SJSA1 (cell line): ENCODE data around the gene TCP10L. TPM values are rescaled to one million over a fixed set of nuclear protein-coding genes. Genes with fewer than 3 reads are reported as not detected.
A peak's percentile ranks its signal among the peaks of the same experiment; 100 is the strongest.
"Not testable (repeated sequence)": the region's sequence is repeated elsewhere in the genome, so short reads cannot be mapped to it uniquely, and the experiment has no call there.

Source experiments
- DNase-seq, 2 experiments: peaks; one replicate each; pipeline ENCODE4 v3.0.0-alpha.2; 2015 to 2020; ENCODE audit warnings: low spot score in 2 of 2, low read depth in 1 of 2
- H3K27ac ChIP-seq: fragments of 250-450 bp; sonication (Bioruptor Pico); 2 replicates; pipeline ENCODE4 v1.5.1; 2020; ENCODE audit warnings: mild to moderate bottlenecking, moderate library complexity
- H3K27me3 ChIP-seq: fragments of 250-450 bp; sonication (Bioruptor Pico); replicated peaks from 2 replicates; pipeline ENCODE4 v1.5.1; 2020; ENCODE audit warnings: mild to moderate bottlenecking, moderate library complexity
- H3K36me3 ChIP-seq: fragments of 250-450 bp; sonication (Bioruptor Pico); 2 replicates; pipeline ENCODE4 v1.5.1; 2020; ENCODE audit warnings: mild to moderate bottlenecking
- H3K4me1 ChIP-seq: fragments of 250-450 bp; sonication (Bioruptor Pico); replicated peaks from 2 replicates; pipeline ENCODE4 v1.6.1; 2021; ENCODE audit warnings: mild to moderate bottlenecking
- H3K4me3 ChIP-seq: fragments of 250-450 bp; sonication (Bioruptor Pico); 2 replicates; pipeline ENCODE4 v1.5.1; 2020; ENCODE audit warnings: mild to moderate bottlenecking
- H3K9me3 ChIP-seq: fragments of 250-450 bp; sonication (Bioruptor Pico); replicated peaks from 2 replicates; pipeline ENCODE4 v1.5.1; 2020; ENCODE audit warnings: mild to moderate bottlenecking
- total RNA-seq: library from RNA; depleted of rRNA; stranded (reverse); fragments of >200 nt; shearing (Covaris generic); gene quantifications from 2 replicates; pipeline ENCODE4 v1.2.3, GENCODE V29; 2014; rRNA removed

Gene TCP10L
- total RNA-seq, result not detected in 2 replicates

- Histone ChIP-seq H3K27me3 (peaks cover 25% of the 10 kb centered on the region), H3K9me3 (no peaks in the 10 kb centered on the region), H3K4me1 (no peaks in the 10 kb centered on the region), H3K27ac (no peak within 1 kb of the TSS), H3K4me3 (no peak within 1 kb of the TSS), H3K36me3 (no peaks in the 10 kb centered on the region)
- no peak for DNase-seq
Observed at GRCh38 chr21:32585042-32585710, at the start of gene TCP10L. Gene TCP10L (minus strand): TSS chr21:32585523. CDS start chr21:32584304, 1,219 bp downstream.

GRCh38 chr21:32626621-32627196, 41.4 kb upstream of the TCP10L start:
- Histone ChIP-seq H3K9me3 (0 out of 2 replicates have a peak, but pooled peaks cover 2% of the 10 kb centered on the region), H3K4me3 (no peak overlapping the region), H3K36me3 (peaks cover 15% of the 10 kb centered on the region), H3K4me1 (no peaks in the 10 kb centered on the region; the same call in 1 of the 2 replicates), H3K27ac (no peak overlapping the region), H3K27me3 (no peaks in the 10 kb centered on the region)
- no peak for DNase-seq

GRCh38 chr21:32618218-32618617, 32.9 kb upstream of the TCP10L start:
- not testable (repeated sequence) for H3K27ac ChIP-seq, H3K27me3 ChIP-seq, DNase-seq, H3K4me3 ChIP-seq, H3K4me1 ChIP-seq, H3K36me3 ChIP-seq, H3K9me3 ChIP-seq

- DNase-seq, result no peak
- Histone ChIP-seq H3K4me3 (peak overlapping the region; percentile 78), H3K9me3 (no peaks in the 10 kb centered on the region), H3K27ac (peak overlapping the region; percentile 98; the same call in 1 of the 2 replicates), H3K36me3 (peaks cover 3% of the 10 kb centered on the region; the same call in 1 of the 2 replicates), H3K27me3 (0 out of 2 replicates have a peak, but pooled peaks cover 3% of the 10 kb centered on the region), H3K4me1 (peaks cover 8% of the 10 kb centered on the region)
Observed at GRCh38 chr21:32613436-32614043, 28.2 kb upstream of the TCP10L start.

GRCh38 chr21:32612999-32613337, 27.6 kb upstream of the TCP10L start:
- DNase-seq, result no peak
- Histone ChIP-seq H3K4me1 (peaks cover 8% of the 10 kb centered on the region), H3K27me3 (0 out of 2 replicates have a peak, but pooled peaks cover 3% of the 10 kb centered on the region), H3K9me3 (no peaks in the 10 kb centered on the region), H3K4me3 (peak overlapping the region; percentile 78), H3K27ac (peak overlapping the region; percentile 98), H3K36me3 (peaks cover 3% of the 10 kb centered on the region; the same call in 1 of the 2 replicates)

- peak; percentile 94 to 97 for DNase-seq
- Histone ChIP-seq H3K36me3 (peaks cover 3% of the 10 kb centered on the region; the same call in 1 of the 2 replicates), H3K4me3 (peak within 1 kb of the TSS; percentile 78), H3K27me3 (0 out of 2 replicates have a peak, but pooled peaks cover 3% of the 10 kb centered on the region), H3K9me3 (no peaks in the 10 kb centered on the region), H3K4me1 (peaks cover 8% of the 10 kb centered on the region), H3K27ac (peak within 1 kb of the TSS; percentile 98)
Observed at GRCh38 chr21:32612075-32612998, 27.0 kb upstream of the TCP10L start, which contains the start of gene CFAP298. Gene CFAP298 (minus strand): TSS chr21:32612377. CDS start chr21:32612243, 134 bp downstream.

- Histone ChIP-seq H3K27ac (no peak overlapping the region), H3K4me3 (peak overlapping the region; percentile 78), H3K4me1 (peaks cover 8% of the 10 kb centered on the region), H3K36me3 (peaks cover 6% of the 10 kb centered on the region; the same call in 1 of the 2 replicates), H3K9me3 (no peaks in the 10 kb centered on the region), H3K27me3 (0 out of 2 replicates have a peak, but pooled peaks cover 3% of the 10 kb centered on the region)
- no peak for DNase-seq
Observed at GRCh38 chr21:32611471-32611997, 26.2 kb upstream of the TCP10L start.

- H3K36me3 ChIP-seq, H3K4me1 ChIP-seq, H3K9me3 ChIP-seq, H3K27ac ChIP-seq, H3K4me3 ChIP-seq, DNase-seq, H3K27me3 ChIP-seq: not testable (repeated sequence)
Observed at GRCh38 chr21:32610940-32611339, 25.6 kb upstream of the TCP10L start.

- Histone ChIP-seq H3K9me3 (no peaks in the 10 kb centered on the region), H3K36me3 (peaks cover 18% of the 10 kb centered on the region), H3K4me3 (no peak overlapping the region), H3K27ac (no peak overlapping the region), H3K27me3 (no peaks in the 10 kb centered on the region), H3K4me1 (peaks cover 8% of the 10 kb centered on the region)
- DNase-seq, result no peak
Observed at GRCh38 chr21:32608851-32609250, 23.5 kb upstream of the TCP10L start.

- H3K4me3 ChIP-seq, result no peak overlapping the region
- no peaks in the 10 kb centered on the region for H3K4me1 ChIP-seq
- H3K27ac ChIP-seq, result no peak overlapping the region
- H3K36me3 ChIP-seq, result peaks cover 22% of the 10 kb centered on the region
- DNase-seq, result no peak
- H3K27me3 ChIP-seq, result no peaks in the 10 kb centered on the region
- no peaks in the 10 kb centered on the region for H3K9me3 ChIP-seq
Observed at GRCh38 chr21:32605469-32605868, 20.1 kb upstream of the TCP10L start.

- DNase-seq, result no peak
- Histone ChIP-seq H3K9me3 (no peaks in the 10 kb centered on the region), H3K27me3 (no peaks in the 10 kb centered on the region)
Observed at GRCh38 chr21:32604464-32604863, 19.1 kb upstream of the TCP10L start.

GRCh38 chr21:32603131-32603530, 17.8 kb upstream of the TCP10L start:
- Histone ChIP-seq H3K27ac (no peak overlapping the region), H3K36me3 (peaks cover 22% of the 10 kb centered on the region), H3K9me3 (no peaks in the 10 kb centered on the region), H3K4me1 (no peaks in the 10 kb centered on the region), H3K27me3 (no peaks in the 10 kb centered on the region), H3K4me3 (no peak overlapping the region)
- DNase-seq, result no peak

More at GRCh38 chr21:32604464-32604863, 19.1 kb upstream of the TCP10L start:
- no peak overlapping the region for H3K27ac ChIP-seq
- peaks cover 22% of the 10 kb centered on the region for H3K36me3 ChIP-seq
- H3K4me3 ChIP-seq, result no peak overlapping the region
- H3K4me1 ChIP-seq, result no peaks in the 10 kb centered on the region

- H3K36me3 ChIP-seq, result peaks cover 21% of the 10 kb centered on the region
- H3K4me1 ChIP-seq, result peaks cover 6% of the 10 kb centered on the region
- H3K9me3 ChIP-seq, result no peaks in the 10 kb centered on the region; the same call in 1 of the 2 replicates
- H3K27ac ChIP-seq, result no peak overlapping the region
- no peak overlapping the region for H3K4me3 ChIP-seq
- H3K27me3 ChIP-seq, result no peaks in the 10 kb centered on the region
- DNase-seq, result no peak
Observed at GRCh38 chr21:32602099-32602498, 16.8 kb upstream of the TCP10L start.
